ACHN (cell line): Measurements from ENCODE around the gene LGI4.

Experiments used
- DNase-seq: peaks from one replicate; pipeline ENCODE4 v3.0.0-alpha.2; 2015
- in situ Hi-C: cut with HindIII; loops from 2 replicates; pipeline ENCODE4 v1.10.0; 2017; ENCODE audit warnings: low sequenced_read_pairs, low pct_ligation_motif_present, low pct_unique_long_range_greater_than_20kb

Gene LGI4

DNA sequence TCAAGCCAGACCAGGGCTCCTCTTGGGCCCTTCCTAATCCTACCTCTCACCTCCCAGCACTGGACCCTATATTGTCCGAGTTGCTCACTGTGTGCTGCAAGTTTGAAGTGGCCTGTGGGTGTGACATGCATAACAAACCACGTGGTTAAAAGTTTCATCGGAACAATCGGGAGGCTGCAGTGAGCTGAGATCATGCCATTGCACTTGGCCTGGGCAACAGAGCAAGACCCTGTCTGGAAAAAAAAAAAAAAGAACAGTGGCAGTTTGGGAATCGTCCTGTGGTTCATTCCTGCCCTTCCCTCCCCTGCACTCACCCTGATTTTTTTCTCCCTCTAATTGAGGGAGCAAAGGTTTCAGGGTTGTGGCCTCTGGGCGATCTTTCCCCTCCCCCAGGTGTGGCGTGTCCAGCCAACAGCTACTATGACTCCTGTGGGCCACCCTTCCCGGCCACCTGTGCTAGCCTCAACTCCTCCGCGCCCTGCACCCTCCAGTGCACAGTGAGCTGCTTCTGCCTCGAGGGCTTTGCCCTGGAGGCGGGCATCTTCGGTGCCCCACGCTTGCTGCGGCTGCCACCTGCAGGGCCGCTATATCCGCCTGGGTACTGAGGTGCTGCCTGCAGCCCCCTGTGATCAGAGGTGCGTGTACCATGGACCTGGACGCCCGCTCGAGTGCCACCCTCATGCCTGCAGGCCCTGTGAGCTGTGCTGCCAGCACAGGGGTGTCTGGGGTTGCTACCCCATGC lies 35.5 kb downstream of the LGI4 start:
- no peak for DNase-seq
- in situ Hi-C loops = no loop called here

DNA sequence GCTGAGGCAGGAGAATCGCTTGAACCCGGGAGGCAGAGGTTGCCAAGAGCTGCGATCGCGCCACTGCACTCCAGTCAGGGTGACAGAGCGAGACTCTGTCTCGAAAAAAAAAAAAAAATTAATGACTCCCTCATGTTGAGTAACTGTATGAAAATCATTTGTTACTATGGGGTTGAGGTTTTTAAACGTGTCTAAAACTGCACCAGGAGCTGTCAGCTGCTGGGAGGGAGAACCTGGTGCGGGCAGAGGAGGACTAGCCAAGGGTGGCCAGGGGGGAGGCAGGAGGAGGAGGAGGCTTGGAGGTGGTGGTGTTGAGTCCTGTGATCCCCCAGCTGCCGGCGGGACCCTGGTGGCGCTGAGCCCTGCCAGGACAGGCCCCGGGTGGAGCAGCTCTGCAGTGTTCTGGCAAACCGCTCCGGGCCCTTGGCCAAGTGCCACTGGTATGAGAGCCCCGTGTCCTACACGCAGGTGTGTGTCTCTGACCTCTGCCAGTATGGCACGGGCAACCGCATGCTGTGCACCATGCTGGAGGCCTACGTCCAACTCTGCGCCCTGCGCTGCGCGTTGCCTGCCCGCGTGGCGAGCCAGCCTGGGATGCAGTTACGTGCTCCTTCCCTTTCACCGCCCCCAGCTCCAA lies 36.3 kb downstream of the LGI4 start:
- in situ Hi-C loops = no loop called here
- no peak for DNase-seq

- in situ Hi-C loops = no loop called here
- DNase-seq = no peak
These were observed 39.0 kb downstream of the LGI4 start for GRCh38 chr19:35095667-35096368.

GRCh38 chr19:35094656-35095055 lies 40.2 kb downstream of the LGI4 start:
- no peak for DNase-seq
- in situ Hi-C loops = no loop called here

- in situ Hi-C loops = no loop called here
- DNase-seq = no peak
These were observed 40.8 kb downstream of the LGI4 start for GRCh38 chr19:35093941-35094647.

DNA sequence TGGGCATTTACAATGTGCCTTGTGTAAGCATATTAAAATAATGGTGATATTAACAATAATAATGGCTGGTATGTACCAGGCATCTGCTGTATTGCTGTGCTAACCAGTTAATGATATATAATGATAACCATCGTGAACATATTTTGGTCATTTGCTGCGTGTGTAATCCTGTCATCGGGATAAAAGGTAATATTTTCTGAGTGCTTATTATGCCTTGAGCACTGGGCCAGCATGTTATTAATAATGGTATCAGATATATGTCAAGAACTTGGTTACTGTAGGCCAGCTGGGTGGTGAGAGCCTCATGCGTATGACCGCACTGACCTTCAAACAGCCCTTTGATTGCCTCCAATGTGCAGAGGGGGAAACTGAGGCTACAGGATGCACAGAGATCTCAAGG lies 41.4 kb downstream of the LGI4 start:
- in situ Hi-C loops = no loop called here
- DNase-seq = no peak

DNA sequence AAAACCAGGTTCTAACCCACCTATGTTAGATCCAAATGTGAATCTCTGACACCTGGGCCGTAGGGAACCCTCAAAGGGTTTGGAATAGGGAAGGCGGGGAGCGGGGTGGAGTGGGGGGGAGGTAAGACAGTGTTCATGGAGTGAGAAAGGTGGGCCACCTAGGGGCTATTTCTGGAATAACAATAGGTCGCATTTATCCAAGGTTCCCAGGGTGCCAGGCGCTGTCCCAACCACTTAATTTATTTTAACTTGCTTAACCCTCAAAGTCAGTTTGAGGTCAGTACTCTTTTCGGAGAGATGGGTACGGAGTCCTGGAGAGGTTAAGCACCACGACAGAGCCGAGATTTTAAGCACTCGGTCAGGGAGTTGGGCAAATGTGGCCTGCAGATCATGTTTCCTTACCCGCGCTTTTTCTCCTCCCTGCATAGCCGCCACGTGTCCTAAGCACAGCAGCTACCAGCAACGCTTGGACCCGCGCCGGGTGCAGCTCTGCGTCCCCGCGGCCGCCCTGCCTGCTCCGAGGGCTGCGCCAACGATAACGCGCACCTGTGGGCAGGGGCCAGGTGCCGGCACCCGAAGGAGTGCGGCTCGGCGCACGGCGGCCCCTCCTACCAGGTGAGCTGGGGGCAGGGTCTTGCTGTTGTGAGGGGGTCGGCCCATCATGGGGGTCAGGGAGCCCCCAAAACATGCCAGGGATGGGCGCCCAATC lies 44.2 kb downstream of the LGI4 start:
- in situ Hi-C loops = no loop called here
- DNase-seq = peak; percentile 52

GRCh38 chr19:35090160-35090505 lies 44.7 kb downstream of the LGI4 start:
- no peak for DNase-seq
- in situ Hi-C loops = no loop called here

DNA sequence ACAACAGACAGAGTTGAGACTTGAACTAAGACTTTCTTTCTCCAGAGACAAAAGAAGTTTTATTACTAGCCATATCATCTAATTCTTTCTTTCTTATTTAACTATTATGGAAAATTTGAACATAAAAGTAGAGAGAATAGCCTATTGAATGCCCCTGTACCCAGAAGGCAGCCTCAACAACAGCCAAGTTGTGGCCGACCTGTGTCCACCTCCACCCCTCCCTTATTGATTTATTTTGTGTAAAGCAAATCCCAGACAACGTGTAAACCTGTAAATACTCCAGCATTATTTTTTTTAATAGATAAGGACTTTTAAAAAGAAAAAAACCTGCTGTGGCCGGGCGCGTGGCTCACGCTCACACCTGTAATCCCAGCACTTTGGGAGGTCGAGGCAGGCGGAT lies 45.3 kb downstream of the LGI4 start:
- in situ Hi-C loops = no loop called here

GRCh38 chr19:35088131-35088913 lies 46.5 kb downstream of the LGI4 start:
- in situ Hi-C loops = no loop called here
- DNase-seq = peak; percentile 82

More for the DNA sequence above, 45.3 kb downstream of the LGI4 start:
- DNase-seq = no peak

- DNase-seq = no peak
- in situ Hi-C loops = no loop called here
These were observed 47.5 kb downstream of the LGI4 start for GRCh38 chr19:35087393-35087792.

GRCh38 chr19:35086455-35086854 lies 48.4 kb downstream of the LGI4 start:
- in situ Hi-C loops = no loop called here
- no peak for DNase-seq

- in situ Hi-C loops = no loop called here
- no peak for DNase-seq
These were observed 48.9 kb downstream of the LGI4 start for GRCh38 chr19:35085947-35086346.

DNA sequence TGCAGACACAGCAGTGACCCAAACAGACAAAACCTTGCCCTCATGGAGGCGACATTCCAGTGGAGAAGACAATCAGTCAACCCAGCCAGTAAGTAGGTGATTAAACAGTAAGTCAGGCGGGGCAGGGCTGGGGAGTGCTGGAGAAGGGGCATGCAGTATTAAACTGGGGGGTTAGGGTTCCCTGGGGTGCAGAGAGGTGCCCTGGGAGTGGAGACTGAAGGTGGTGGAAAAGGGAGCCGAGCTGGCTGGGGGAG lies 50.4 kb downstream of the LGI4 start:
- DNase-seq = no peak

DNA sequence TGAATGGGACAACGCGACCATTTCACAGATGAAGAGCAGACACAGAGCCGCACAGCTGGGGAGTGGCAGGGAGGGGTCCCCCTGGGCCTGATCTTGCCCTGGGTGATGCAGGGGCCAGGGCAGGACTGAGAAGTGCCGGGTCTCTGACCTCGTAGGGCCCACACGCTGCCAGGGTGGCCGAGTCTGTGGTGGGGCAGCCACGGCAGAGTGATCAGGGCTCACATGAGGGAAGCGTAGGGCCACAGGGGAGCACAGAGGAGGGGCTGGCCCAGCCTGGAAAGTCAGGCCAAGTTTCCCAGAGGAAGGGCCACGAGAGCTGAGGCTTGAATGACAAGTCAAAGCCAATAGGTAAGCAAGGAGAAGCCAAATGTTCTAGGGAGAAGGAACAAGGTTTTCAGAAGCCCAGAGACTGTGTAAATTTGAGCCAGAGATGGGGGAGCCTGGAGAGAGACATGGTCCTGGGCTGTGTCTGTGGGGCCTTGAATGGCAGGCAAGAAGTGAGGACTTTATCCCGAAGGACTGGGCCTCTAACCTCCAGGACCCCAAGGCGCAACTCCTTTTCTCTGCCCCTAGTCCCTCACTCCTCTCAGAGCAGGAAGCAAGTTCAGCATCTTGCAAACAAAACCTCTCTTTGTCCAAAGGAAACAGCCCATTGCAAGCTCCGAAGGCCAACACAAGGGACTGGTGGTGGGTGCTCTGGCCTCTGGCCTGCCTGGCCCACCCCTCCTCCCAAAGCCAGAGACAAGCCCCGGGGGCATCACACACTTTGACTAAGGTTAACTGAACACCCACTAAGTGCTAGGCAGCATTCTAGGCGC lies 51.0 kb downstream of the LGI4 start:
- DNase-seq = no peak
- in situ Hi-C loops = no loop called here

More for the DNA sequence above, 50.4 kb downstream of the LGI4 start:
- in situ Hi-C loops = no loop called here

DNA sequence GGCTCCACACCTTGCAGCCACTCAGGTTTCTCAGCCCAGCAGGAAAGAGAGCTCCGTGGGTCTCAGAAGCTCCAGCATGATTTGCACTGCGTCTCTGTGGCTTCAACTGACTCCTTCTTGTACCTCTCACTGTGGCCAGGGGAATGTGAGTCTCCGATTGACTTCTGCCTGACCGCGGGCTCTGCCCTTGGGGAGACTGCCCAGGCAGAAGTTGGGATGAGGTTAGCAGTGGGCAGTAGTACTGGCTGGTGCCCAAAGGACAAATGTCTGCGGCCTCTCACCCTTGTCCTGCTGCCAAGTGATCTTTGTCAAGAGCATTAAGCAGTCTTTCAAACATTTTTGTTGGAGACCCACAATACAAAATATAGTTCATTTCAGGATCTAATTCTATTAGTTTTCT lies 53.7 kb downstream of the LGI4 start:
- in situ Hi-C loops = no loop called here
- DNase-seq = no peak

DNA sequence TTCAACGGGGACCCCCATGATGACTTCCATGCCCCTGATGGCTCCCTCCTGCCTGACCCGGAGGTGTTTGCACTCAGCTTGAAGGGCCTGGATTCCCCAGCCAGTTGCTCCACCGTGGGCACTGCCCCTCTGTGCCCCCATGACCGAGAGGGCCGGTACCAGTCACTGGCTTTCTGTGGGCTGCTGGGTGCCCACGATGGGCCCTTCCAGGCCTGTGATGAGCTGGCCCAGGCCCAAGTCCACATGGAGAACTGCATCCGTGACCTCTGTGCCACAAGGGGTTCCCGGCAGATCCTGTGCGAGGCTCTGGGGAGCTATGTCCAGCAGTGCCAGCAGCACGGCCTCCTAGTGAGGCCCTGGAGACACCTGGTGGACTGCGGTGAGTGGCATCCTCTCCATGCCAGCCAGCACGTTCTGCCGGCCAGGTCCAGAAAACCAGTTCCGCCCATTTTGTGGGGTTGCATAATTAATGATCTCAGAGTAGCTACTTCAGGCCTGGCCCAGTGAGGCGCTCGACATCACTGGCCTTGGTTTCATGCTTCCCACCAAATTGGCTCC lies 54.2 kb downstream of the LGI4 start:
- DNase-seq = no peak
- in situ Hi-C loops = no loop called here
